ENCODE data around the gene CDX1. TPM values are rescaled to one million over a fixed set of nuclear protein-coding genes. Genes with fewer than 3 reads are reported as not detected.

The CDX1 gene
- total RNA-seq, 1 experiment from 2014 or later, result not detected

DNA sequence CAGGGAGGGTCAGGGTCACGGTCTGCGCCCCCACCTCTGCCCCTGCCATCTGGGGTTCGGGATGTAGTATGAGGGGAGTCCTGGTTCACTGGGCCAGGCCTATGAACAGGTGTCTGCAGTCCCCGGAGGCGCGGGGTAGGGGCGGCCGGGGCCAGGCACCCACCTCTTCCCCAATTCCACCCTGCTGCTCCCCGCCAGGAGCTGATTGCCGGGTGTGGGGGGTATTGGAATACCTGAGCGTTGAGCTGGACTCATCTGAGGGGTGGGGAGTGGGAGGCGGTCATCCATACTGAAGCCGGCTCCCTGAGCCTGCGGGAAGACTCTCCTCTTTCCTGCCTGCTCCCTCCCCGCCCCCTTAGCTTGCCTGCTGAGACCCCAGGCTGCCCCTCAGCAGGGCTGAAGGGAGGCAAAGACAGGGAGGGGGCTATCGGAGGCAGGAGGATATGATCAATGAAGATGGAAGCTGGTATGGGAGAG lies 24.0 kb downstream of the CDX1 start:
- TF ChIP-seq, protein P1, sequence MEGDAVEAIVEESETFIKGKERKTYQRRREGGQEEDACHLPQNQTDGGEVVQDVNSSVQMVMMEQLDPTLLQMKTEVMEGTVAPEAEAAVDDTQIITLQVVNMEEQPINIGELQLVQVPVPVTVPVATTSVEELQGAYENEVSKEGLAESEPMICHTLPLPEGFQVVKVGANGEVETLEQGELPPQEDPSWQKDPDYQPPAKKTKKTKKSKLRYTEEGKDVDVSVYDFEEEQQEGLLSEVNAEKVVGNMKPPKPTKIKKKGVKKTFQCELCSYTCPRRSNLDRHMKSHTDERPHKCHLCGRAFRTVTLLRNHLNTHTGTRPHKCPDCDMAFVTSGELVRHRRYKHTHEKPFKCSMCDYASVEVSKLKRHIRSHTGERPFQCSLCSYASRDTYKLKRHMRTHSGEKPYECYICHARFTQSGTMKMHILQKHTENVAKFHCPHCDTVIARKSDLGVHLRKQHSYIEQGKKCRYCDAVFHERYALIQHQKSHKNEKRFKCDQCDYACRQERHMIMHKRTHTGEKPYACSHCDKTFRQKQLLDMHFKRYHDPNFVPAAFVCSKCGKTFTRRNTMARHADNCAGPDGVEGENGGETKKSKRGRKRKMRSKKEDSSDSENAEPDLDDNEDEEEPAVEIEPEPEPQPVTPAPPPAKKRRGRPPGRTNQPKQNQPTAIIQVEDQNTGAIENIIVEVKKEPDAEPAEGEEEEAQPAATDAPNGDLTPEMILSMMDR (IDR thresholded peaks at IDR 0.05; ENCODE audit: unreplicated experiment), result no peak
- no peak overlapping the region for H3K4me3 Mint-ChIP-seq (ENCODE audit: low read depth, unreplicated experiment)
- H3K9me3 Mint-ChIP-seq (ENCODE audit: low read depth, unreplicated experiment), result no peaks in the 10 kb centered on the region
- H3K27me3 Mint-ChIP-seq (ENCODE audit: unreplicated experiment), result peaks cover 97% of the 10 kb centered on the region
- no peaks in the 10 kb centered on the region for H3K4me1 Mint-ChIP-seq (ENCODE audit: low read depth, unreplicated experiment)
- no peak overlapping the region for H3K27ac Mint-ChIP-seq (ENCODE audit: unreplicated experiment)
- intact Hi-C loops (cut with micrococcal nuclease; ENCODE audit: unreplicated experiment), result no loop called here
- no peaks in the 10 kb centered on the region for H3K36me3 Mint-ChIP-seq (ENCODE audit: insufficient read depth, unreplicated experiment)
- CTCF ChIA-PET, result interaction anchor here (0.6 kb wide), 1 partner anchor 9 kb away, joined by 3 read pairs; no protein-coding TSS in a partner anchor
- no peak for DNase-seq
- BruUV-seq (replicated peaks), result no TSS peak

DNA sequence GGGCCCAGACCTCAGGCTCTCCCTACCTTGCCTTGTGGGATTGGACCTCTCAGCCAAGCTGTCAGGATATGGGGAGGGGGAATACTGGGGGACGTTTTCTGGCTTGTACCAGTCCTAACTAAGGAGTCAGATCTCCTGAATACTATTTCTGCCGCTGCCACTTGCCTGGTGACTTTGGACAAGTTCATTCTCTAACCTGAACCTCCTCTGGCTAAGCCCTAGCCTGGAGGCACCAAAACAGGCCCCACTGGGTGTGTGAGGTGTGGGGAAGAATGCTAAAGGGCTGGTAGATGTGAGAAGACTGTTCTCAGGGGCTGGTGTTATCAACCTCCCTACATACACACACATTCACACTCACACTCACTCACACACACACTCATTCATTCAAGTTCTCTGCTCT lies 24.4 kb downstream of the CDX1 start:
- no peaks in the 10 kb centered on the region for H3K36me3 Mint-ChIP-seq (ENCODE audit: insufficient read depth, unreplicated experiment)
- intact Hi-C loops (cut with micrococcal nuclease; ENCODE audit: unreplicated experiment), result no loop called here
- no peak overlapping the region for H3K27ac Mint-ChIP-seq (ENCODE audit: unreplicated experiment)
- no TSS peak for BruUV-seq (replicated peaks)
- no peak for DNase-seq
- H3K4me3 Mint-ChIP-seq (ENCODE audit: low read depth, unreplicated experiment), result no peak overlapping the region
- H3K4me1 Mint-ChIP-seq (ENCODE audit: low read depth, unreplicated experiment), result no peaks in the 10 kb centered on the region
- H3K27me3 Mint-ChIP-seq (ENCODE audit: unreplicated experiment), result peaks cover 97% of the 10 kb centered on the region
- CTCF ChIA-PET, result interaction anchor here (0.6 kb wide), 1 partner anchor 8 kb away, joined by 3 read pairs; no protein-coding TSS in a partner anchor
- TF ChIP-seq, protein P1 (IDR thresholded peaks at IDR 0.05; ENCODE audit: unreplicated experiment), result no peak
- H3K9me3 Mint-ChIP-seq (ENCODE audit: low read depth, unreplicated experiment), result no peaks in the 10 kb centered on the region

DNA sequence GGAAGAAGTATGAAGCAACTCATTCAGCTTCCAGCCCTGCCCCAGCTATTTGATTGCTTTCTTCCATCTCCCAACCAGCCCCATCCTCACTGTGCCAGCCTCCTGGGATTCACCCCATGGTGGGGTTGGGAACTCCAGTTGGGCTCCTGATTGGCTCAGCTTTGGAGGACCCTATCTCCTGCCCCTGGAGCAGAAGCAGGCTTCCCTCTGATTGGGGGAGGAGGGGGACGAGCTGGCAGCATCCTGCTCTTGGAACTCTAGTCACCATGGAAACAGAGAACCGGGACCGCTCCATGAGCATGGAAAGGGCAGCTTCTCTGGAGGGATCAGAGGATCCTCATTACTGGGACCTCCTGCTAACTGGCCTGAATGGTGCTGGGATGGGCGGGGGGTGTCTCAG lies 25.9 kb downstream of the CDX1 start:
- CTCF ChIA-PET, result interaction anchor here (1.1 kb wide), 1 partner anchor 14 kb away, joined by 3 read pairs; no protein-coding TSS in a partner anchor
- intact Hi-C loops (cut with micrococcal nuclease; ENCODE audit: unreplicated experiment), result no loop called here
- TF ChIP-seq, protein P1 (IDR thresholded peaks at IDR 0.05; ENCODE audit: unreplicated experiment), result no peak
- Mint-ChIP-seq H3K9me3 (ENCODE audit: low read depth, unreplicated experiment) (no peaks in the 10 kb centered on the region), H3K36me3 (ENCODE audit: insufficient read depth, unreplicated experiment) (no peaks in the 10 kb centered on the region), H3K4me3 (ENCODE audit: low read depth, unreplicated experiment) (no peak overlapping the region), H3K27ac (ENCODE audit: unreplicated experiment) (no peak overlapping the region), H3K27me3 (ENCODE audit: unreplicated experiment) (peaks cover 97% of the 10 kb centered on the region), H3K4me1 (ENCODE audit: low read depth, unreplicated experiment) (no peaks in the 10 kb centered on the region)
- BruUV-seq (replicated peaks), result no TSS peak
- no peak for DNase-seq

DNA sequence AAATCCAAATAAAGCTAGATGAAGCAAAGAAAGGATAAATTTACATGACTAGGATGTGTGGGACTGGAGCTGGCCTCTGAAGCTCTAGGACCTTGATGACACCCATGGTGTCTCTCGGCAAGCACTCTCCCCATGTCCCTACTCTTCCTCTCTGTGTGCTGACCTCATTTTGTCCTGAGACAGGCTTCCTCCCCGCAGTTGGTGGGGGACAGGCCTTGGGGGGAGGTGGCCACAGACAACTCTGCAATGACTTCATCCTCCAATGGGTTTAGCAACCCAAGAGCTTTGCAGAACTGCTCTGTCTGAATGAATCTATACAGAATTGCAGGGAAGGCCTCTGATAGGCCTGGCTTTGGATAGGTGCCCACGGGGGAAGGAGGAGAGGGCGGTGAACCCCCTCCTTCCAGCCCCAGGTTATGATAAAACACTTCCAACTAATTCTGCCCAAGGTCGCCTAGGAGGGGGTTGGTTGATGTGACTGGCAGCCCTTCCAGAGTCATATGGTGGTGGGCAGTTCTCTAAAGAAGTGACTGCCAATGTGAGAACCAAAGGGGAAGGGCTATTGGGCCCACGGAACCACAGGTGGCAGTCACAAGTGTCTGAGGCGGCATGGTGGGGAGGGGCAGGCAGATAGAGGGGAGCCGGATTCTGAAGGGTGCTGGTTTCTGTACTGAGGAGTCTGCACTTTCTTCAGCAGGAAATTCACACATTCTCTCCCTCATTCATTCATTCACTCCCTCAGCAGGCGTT lies 29.3 kb downstream of the CDX1 start:
- H3K27me3 Mint-ChIP-seq (ENCODE audit: unreplicated experiment), result peaks cover 97% of the 10 kb centered on the region

More for the DNA sequence above, 29.3 kb downstream of the CDX1 start:
- Mint-ChIP-seq H3K36me3 (ENCODE audit: insufficient read depth, unreplicated experiment) (no peaks in the 10 kb centered on the region), H3K4me3 (ENCODE audit: low read depth, unreplicated experiment) (no peak overlapping the region), H3K9me3 (ENCODE audit: low read depth, unreplicated experiment) (no peaks in the 10 kb centered on the region), H3K4me1 (ENCODE audit: low read depth, unreplicated experiment) (no peaks in the 10 kb centered on the region), H3K27ac (ENCODE audit: unreplicated experiment) (no peak overlapping the region)
- TF ChIP-seq, protein P1 (IDR thresholded peaks at IDR 0.05; ENCODE audit: unreplicated experiment), result no peak
- no TSS peak for BruUV-seq (replicated peaks)
- intact Hi-C loops (cut with micrococcal nuclease; ENCODE audit: unreplicated experiment), result no loop called here
- CTCF ChIA-PET, result interaction anchor here (0.7 kb wide), 1 partner anchor 1527 kb away, joined by 3 read pairs; no protein-coding TSS in a partner anchor
- no peak for DNase-seq
